LHCN-M2 (cell line): ENCODE measurements around the gene VAMP4. TPM values are rescaled to one million over a fixed set of nuclear protein-coding genes. Genes with fewer than 3 reads are reported as not detected.

Experiments
- DNase-seq: peaks from one replicate; pipeline ENCODE4 v3.0.0-alpha.2; 2012; ENCODE audit warnings: low read depth
- total RNA-seq: library from RNA; depleted of rRNA; stranded (reverse); fragments of >200 nt; gene quantifications from 2 replicates; pipeline ENCODE4 v1.2.3, GENCODE V29; 2014; rRNA removed

VAMP4 gene
- total RNA-seq, 1 experiment from 2014 or later, result 7.2 TPM

DNA sequence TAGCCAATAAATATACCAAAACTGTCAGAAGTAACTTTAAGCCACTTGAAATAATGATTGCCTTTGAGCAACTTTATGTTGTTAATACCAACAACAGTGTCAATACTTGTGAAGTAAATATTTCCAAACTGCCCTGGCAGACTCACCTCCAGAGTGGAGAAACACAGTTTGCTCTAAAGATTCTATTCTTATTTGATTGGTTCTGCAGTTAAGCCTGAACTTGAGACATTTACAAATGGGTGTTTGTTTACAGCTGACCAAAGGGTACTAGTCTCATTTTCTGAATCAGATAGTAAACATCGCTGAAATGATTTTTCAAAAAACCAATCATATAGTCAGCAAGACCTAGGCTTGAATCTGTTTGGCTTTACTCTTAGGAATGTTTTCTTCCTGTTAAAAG lies 88.1 kb downstream of the VAMP4 start:
- no peak for DNase-seq

DNA sequence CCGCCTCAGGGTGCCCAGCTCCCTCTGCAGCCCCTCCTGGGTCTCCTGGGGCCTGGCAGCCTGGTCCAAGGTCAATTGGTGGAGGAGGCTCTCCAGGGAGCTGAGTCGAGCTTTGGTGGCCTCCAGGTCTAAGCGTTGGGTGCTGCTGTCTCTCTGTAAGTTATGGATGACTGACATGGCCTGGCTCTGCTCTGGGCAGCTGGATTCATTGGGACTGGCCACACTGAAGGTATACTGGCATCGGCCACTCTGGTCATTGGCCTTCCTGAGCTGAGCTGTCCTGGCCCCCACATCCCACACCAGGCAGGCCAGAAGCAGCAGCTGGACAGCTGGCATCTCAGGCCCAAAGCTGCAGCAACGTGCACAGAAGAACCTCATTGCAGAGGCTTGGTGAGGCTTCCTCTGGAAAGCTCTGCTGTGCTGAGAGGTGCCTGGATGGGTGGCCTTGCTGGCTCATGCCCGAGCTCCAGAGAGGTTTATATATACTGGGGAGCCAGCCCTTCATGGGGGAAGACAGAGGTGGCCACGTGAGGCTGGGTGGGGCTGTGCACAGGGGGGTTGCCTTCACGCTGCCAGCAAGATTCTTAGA lies 89.5 kb downstream of the VAMP4 start, which contains the start of gene MYOC:
Gene MYOC (minus strand): TSS at position 455 of the 589 bp plus-strand sequence. CDS start 77 bp downstream, at position 378.
- DNase-seq, result no peak

Other genes with a start within 250 kb of the VAMP4 start
- gene MYOCOS, start 119.8 kb downstream of the VAMP4 start, total RNA-seq, result not detected in 2 replicates
- not detected in 2 replicates for gene MYOC, start 89.4 kb downstream of the VAMP4 start, total RNA-seq
- gene METTL13, start 39.6 kb upstream of the VAMP4 start, total RNA-seq, result 31.9 and 35.9 TPM in 2 replicates
- gene DNM3, start 99.4 kb upstream of the VAMP4 start, total RNA-seq, result 0.13 and 0.23 TPM in 2 replicates